Dendritic cell treated with granulocyte-macrophage colony-stimulating factor and Interleukin-4, amounts not matched to agents 40 ng/mL and 50 ng/mL, for 4 days (primary cell): ENCODE results near the gene ULK4.
"Not testable (repeated sequence)": the region's sequence is repeated elsewhere in the genome, so short reads cannot be mapped to it uniquely, and the experiment has no call there.

Source experiments
- H3K27ac Mint-ChIP-seq: one replicate; pipeline ENCODE4 v1.8.0; 2022; ENCODE audit warnings: mild to moderate bottlenecking, mixed read lengths
- H3K27me3 Mint-ChIP-seq: one replicate; pipeline ENCODE4 v1.8.0; 2022; ENCODE audit warnings: mild to moderate bottlenecking, mixed read lengths
- H3K36me3 Mint-ChIP-seq: one replicate; pipeline ENCODE4 v1.8.0; 2022; ENCODE audit warnings: low read depth, mixed read lengths
- H3K4me1 Mint-ChIP-seq: one replicate; pipeline ENCODE4 v1.8.0; 2022; ENCODE audit warnings: low read depth, mixed read lengths
- H3K4me3 Mint-ChIP-seq: one replicate; pipeline ENCODE4 v1.8.0; 2022; ENCODE audit warnings: mild to moderate bottlenecking, moderate library complexity, mixed read lengths
- H3K9me3 Mint-ChIP-seq: one replicate; pipeline ENCODE4 v1.8.0; 2022; ENCODE audit warnings: mixed read lengths
- intact Hi-C: fragments of 100-400 bp; cut with micrococcal nuclease; formaldehyde crosslinking; loops from one replicate; pipeline ENCODE4 v1.15.0; 2022

The ULK4 gene

GRCh38 chr3:41448396-41448795, 513.5 kb downstream of the ULK4 start:
- intact Hi-C loops = no loop called here
- no peaks in the 10 kb centered on the region for H3K27me3 Mint-ChIP-seq
- no peaks in the 10 kb centered on the region for H3K4me1 Mint-ChIP-seq
- H3K27ac Mint-ChIP-seq = no peak overlapping the region
- no peak overlapping the region for H3K4me3 Mint-ChIP-seq
- no peaks in the 10 kb centered on the region for H3K36me3 Mint-ChIP-seq
- H3K9me3 Mint-ChIP-seq = no peaks in the 10 kb centered on the region

GRCh38 chr3:41447701-41448100, 514.2 kb downstream of the ULK4 start:
- Mint-ChIP-seq H3K4me3 (no peak overlapping the region), H3K36me3 (no peaks in the 10 kb centered on the region), H3K9me3 (no peaks in the 10 kb centered on the region), H3K27me3 (no peaks in the 10 kb centered on the region), H3K4me1 (no peaks in the 10 kb centered on the region), H3K27ac (no peak overlapping the region)
- intact Hi-C loops = no loop called here

- H3K4me3 Mint-ChIP-seq, H3K27me3 Mint-ChIP-seq, H3K27ac Mint-ChIP-seq, H3K9me3 Mint-ChIP-seq, intact Hi-C loops, H3K36me3 Mint-ChIP-seq, H3K4me1 Mint-ChIP-seq: not testable (repeated sequence)
Measured at GRCh38 chr3:41446316-41446715, 515.6 kb downstream of the ULK4 start.

GRCh38 chr3:41441568-41441967, 520.3 kb downstream of the ULK4 start:
- H3K4me3 Mint-ChIP-seq = no peak overlapping the region
- intact Hi-C loops = no loop called here

DNA sequence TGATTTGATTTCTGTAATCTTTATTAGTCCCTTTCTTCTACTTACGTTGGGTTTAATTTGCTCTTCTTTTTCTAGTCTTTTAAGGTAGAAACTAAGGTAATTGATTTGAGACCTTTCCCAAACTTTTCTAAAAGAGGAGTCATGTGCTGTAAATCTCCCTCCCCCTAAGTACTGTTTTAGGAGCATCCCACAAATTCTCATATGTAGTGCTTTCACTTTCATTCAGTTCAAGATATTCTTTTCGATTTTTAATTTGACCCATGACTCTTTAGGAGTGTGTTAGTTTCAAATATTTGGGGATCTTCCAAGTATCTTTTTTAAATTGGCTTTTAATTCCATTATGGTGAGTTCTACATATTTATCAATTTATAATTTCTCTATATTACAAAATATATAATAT, 520.8 kb downstream of the ULK4 start:
- no peaks in the 10 kb centered on the region for H3K27me3 Mint-ChIP-seq
- H3K27ac Mint-ChIP-seq = no peak overlapping the region
- H3K4me1 Mint-ChIP-seq = no peaks in the 10 kb centered on the region
- intact Hi-C loops = no loop called here
- no peaks in the 10 kb centered on the region for H3K36me3 Mint-ChIP-seq
- no peak overlapping the region for H3K4me3 Mint-ChIP-seq
- H3K9me3 Mint-ChIP-seq = no peaks in the 10 kb centered on the region

More at GRCh38 chr3:41441568-41441967, 520.3 kb downstream of the ULK4 start:
- Mint-ChIP-seq H3K27ac (no peak overlapping the region), H3K36me3 (no peaks in the 10 kb centered on the region), H3K27me3 (no peaks in the 10 kb centered on the region), H3K9me3 (no peaks in the 10 kb centered on the region), H3K4me1 (no peaks in the 10 kb centered on the region)

GRCh38 chr3:41436983-41437382, 524.9 kb downstream of the ULK4 start:
- Mint-ChIP-seq H3K27ac (no peak overlapping the region), H3K36me3 (no peaks in the 10 kb centered on the region), H3K9me3 (no peaks in the 10 kb centered on the region), H3K4me1 (no peaks in the 10 kb centered on the region), H3K4me3 (no peak overlapping the region), H3K27me3 (no peaks in the 10 kb centered on the region)
- intact Hi-C loops = no loop called here

- H3K36me3 Mint-ChIP-seq = no peaks in the 10 kb centered on the region
- H3K4me3 Mint-ChIP-seq = no peak overlapping the region
- intact Hi-C loops = no loop called here
- no peaks in the 10 kb centered on the region for H3K4me1 Mint-ChIP-seq
- H3K27me3 Mint-ChIP-seq = no peaks in the 10 kb centered on the region
- no peak overlapping the region for H3K27ac Mint-ChIP-seq
- no peaks in the 10 kb centered on the region for H3K9me3 Mint-ChIP-seq
Measured at GRCh38 chr3:41434781-41435180, 527.1 kb downstream of the ULK4 start.

DNA sequence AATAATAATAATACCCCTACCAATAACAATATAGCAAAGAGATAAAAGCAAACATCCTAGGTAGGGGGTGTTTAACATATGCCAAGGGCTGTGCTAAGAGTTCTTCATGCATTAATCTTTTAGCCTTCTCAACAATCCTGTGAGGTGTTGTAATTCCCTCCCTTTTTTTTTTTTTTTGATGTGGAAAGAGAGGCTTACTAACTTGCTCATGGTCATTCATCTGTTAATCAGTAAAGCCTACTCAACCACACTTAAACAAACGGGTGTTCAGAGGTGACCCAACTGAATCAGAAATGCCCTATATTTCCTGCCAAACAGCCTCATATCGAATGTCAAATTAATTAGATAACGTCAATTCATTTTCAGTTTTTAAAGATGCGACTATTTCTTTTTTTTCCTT, 530.5 kb downstream of the ULK4 start:
- H3K27me3 Mint-ChIP-seq = no peaks in the 10 kb centered on the region
- no peaks in the 10 kb centered on the region for H3K9me3 Mint-ChIP-seq
- H3K4me3 Mint-ChIP-seq = no peak overlapping the region
- no peaks in the 10 kb centered on the region for H3K4me1 Mint-ChIP-seq
- intact Hi-C loops = no loop called here
- no peak overlapping the region for H3K27ac Mint-ChIP-seq
- H3K36me3 Mint-ChIP-seq = no peaks in the 10 kb centered on the region

DNA sequence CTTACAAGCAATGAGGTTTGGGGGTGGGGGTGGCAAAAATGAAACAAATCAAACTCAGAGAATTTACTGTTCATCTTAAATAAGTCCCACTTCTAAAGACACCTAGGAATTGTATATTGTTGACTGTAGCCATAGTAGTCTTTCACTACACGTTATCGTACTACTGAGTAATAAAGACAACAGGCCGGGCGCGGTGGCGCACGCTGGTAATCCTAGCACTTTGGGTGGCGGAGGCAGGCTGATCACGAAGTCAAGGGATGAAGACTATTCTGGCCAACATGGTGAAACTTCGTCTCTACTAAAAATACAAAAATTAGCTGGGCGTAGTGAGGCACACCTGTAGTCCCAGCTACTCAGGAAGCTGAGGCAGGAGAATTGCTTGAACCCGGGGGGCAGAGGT, 531.0 kb downstream of the ULK4 start:
- H3K36me3 Mint-ChIP-seq = no peaks in the 10 kb centered on the region
- no peak overlapping the region for H3K4me3 Mint-ChIP-seq
- H3K9me3 Mint-ChIP-seq = no peaks in the 10 kb centered on the region
- intact Hi-C loops = no loop called here
- H3K4me1 Mint-ChIP-seq = no peaks in the 10 kb centered on the region
- no peaks in the 10 kb centered on the region for H3K27me3 Mint-ChIP-seq
- no peak overlapping the region for H3K27ac Mint-ChIP-seq

- intact Hi-C loops = no loop called here
- no peaks in the 10 kb centered on the region for H3K36me3 Mint-ChIP-seq
- H3K4me3 Mint-ChIP-seq = no peak overlapping the region
- H3K27me3 Mint-ChIP-seq = no peaks in the 10 kb centered on the region
- H3K27ac Mint-ChIP-seq = no peak overlapping the region
- no peaks in the 10 kb centered on the region for H3K9me3 Mint-ChIP-seq
- no peaks in the 10 kb centered on the region for H3K4me1 Mint-ChIP-seq
Measured at GRCh38 chr3:41430391-41430790, 531.5 kb downstream of the ULK4 start.

GRCh38 chr3:41426485-41426884, 535.4 kb downstream of the ULK4 start:
- Mint-ChIP-seq H3K27me3 (no peaks in the 10 kb centered on the region), H3K9me3 (no peaks in the 10 kb centered on the region), H3K4me1 (no peaks in the 10 kb centered on the region), H3K36me3 (no peaks in the 10 kb centered on the region), H3K27ac (no peak overlapping the region), H3K4me3 (no peak overlapping the region)
- intact Hi-C loops = no loop called here

DNA sequence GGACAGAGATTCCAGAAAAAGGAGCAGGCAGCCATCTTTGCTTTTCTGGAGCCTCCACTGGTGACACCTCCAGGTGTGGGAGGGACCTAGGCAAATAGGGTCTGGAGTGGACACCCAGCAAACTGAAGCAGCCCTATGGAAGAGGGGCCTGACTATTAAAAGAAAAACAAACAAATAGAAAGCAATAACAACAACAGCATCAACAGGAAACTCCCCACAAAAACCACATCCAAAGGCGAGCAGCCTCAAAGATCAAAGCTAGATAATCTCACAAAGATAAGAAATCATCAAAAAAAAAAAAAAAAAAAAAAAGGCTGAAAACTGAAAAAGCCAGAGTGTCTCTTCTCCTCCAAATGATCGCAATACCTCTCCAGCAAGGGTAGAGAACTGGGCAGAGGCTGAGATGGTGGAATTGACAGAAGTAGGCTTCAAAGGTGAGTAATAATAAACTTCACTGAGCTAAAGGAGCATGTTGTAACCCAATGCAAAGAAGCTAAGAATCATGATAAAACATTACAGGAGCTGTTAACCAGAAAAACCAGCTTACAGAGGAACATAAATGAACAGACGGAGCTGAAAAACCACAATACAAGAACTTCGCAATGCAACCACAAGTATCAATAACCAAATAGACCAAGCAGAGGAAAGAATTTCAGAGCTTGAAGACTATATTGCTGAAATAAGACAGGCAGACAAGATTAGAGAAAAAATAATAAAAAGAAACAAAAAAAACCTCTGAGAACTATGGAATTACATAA, 537.2 kb downstream of the ULK4 start:
- Mint-ChIP-seq H3K27me3 (no peaks in the 10 kb centered on the region), H3K9me3 (no peaks in the 10 kb centered on the region), H3K36me3 (no peaks in the 10 kb centered on the region), H3K4me1 (peaks cover 3% of the 10 kb centered on the region), H3K27ac (no peak overlapping the region), H3K4me3 (no peak overlapping the region)
- intact Hi-C loops = no loop called here

DNA sequence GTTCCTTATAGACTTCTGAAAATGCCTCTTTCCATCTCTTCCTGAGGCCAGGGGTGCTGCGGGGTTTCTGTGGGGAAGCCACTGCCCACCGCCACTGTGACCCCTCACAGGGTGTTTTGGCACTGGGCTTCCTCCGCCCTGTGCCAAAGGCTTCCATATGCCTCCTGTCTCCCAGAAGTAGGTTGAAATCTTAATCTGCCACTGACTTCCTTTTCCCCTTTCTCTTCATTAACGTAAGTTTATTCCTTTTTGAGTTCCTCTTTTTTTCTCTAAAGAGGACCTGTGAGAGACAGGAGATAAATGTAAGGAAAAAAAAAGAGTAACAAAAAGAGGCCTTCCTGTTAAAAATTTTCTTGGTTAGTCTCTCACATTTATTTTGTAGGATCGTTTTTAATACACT, 542.1 kb downstream of the ULK4 start:
- no peaks in the 10 kb centered on the region for H3K36me3 Mint-ChIP-seq

GRCh38 chr3:41418961-41419691, 542.8 kb downstream of the ULK4 start:
- H3K36me3 Mint-ChIP-seq = no peaks in the 10 kb centered on the region
- H3K9me3 Mint-ChIP-seq = no peaks in the 10 kb centered on the region
- H3K4me3 Mint-ChIP-seq = no peak overlapping the region
- intact Hi-C loops = no loop called here
- H3K27me3 Mint-ChIP-seq = no peaks in the 10 kb centered on the region
- H3K27ac Mint-ChIP-seq = no peak overlapping the region
- peaks cover 12% of the 10 kb centered on the region for H3K4me1 Mint-ChIP-seq

More for the DNA sequence above, 542.1 kb downstream of the ULK4 start:
- H3K9me3 Mint-ChIP-seq = no peaks in the 10 kb centered on the region
- H3K4me1 Mint-ChIP-seq = peaks cover 12% of the 10 kb centered on the region
- no peaks in the 10 kb centered on the region for H3K27me3 Mint-ChIP-seq
- no peak overlapping the region for H3K27ac Mint-ChIP-seq
- H3K4me3 Mint-ChIP-seq = no peak overlapping the region
- intact Hi-C loops = no loop called here

DNA sequence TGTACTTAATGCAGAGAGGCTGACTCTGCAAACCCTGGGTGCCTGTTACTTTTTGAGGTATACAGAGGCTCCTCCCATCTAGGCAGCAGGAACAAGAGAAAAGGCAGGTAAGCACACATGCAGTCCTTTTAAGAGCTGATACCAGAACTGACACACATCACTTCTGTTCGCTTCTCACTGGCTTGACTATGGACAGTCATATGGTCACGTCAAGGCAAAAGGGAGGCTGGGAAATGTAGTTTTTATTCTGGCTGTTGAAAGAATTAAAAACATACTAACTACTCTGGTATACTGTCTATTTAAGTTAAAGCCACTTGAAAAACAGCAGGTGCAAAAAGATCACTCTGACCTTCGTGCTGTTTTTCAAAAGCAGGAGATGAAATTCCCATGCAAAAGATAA, 544.3 kb downstream of the ULK4 start:
- no peak overlapping the region for H3K4me3 Mint-ChIP-seq
- H3K9me3 Mint-ChIP-seq = no peaks in the 10 kb centered on the region
- H3K27me3 Mint-ChIP-seq = no peaks in the 10 kb centered on the region
- H3K27ac Mint-ChIP-seq = no peak overlapping the region
- peaks cover 12% of the 10 kb centered on the region for H3K4me1 Mint-ChIP-seq
- H3K36me3 Mint-ChIP-seq = no peaks in the 10 kb centered on the region
- intact Hi-C loops = no loop called here
